GM19193 (cell line): ENCODE measurements around the gene ATP23.

Source experiments
- POLR2A ChIP-seq: IDR thresholded peaks from 4 replicates; pipeline ENCODE4 v1.6.1; 2011; ENCODE audit not compliant: insufficient read depth, insufficient read length; ENCODE audit errors: extremely low read depth

ATP23 gene

DNA sequence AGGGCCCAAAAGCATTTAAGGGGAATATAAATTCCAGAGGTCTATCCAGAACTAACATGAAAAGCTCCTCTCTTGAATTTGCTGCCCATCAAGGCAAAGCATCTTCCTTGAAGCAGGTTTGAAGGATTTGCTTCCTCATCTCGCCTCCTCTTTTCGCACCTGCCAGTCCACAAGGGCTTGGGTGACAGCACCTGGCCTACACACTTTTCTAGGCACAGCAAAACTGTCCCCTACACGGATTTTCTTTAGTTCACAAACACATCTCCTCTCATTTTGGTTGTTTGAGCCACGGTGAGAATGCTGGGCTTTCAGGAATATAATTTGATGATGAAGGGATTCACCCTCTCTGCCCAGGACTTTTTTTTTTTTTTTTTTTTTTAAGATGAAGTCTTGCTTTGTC lies 36.9 kb upstream of the ATP23 start:
- no peak for TF ChIP-seq POLR2A

DNA sequence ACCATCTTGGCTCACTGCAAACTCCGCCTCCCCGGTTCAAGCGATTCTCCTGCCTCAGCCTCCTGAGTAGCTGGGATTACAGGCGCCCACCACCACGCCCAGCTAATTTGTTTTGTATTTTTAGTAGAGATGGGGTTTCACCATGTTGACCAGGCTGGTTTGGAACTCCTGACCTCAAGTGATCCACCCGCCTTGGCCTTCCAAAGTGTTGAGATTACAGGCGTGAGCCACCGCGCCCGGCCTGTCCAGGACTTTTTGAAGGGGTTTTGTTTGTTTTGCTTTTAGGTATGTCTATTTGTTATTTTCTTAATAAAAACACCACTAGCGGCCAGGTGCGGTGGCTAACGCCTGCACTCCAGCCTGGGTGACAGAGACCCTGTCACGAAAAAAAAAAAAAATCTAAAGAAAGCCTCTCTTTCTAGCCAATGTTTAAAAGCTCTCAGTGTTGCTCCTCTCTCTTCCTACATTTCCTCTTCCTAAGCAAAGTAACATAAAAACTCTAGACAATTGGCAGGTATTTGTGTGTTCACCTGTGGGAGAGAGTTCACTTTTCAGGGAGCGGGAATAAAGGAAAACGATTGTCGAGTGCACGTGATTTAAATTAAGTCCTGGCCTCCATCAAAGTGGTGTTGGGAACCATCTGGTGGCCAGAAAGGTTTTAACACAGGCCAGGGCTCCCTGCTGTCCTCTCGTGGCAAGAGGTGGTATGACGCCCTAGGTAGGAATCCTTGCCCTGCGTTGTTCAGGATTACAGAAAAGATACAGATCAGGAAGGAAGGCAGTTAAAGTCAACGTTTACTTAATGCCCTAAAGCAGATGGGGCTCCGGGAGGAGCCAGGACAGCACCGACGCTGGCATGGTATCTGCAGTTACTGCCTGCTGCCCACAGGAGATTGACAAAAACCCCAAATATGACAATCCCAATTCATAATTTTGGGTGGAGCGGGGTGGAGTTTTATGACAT lies 36.2 kb upstream of the ATP23 start:
- TF ChIP-seq POLR2A: no peak

DNA sequence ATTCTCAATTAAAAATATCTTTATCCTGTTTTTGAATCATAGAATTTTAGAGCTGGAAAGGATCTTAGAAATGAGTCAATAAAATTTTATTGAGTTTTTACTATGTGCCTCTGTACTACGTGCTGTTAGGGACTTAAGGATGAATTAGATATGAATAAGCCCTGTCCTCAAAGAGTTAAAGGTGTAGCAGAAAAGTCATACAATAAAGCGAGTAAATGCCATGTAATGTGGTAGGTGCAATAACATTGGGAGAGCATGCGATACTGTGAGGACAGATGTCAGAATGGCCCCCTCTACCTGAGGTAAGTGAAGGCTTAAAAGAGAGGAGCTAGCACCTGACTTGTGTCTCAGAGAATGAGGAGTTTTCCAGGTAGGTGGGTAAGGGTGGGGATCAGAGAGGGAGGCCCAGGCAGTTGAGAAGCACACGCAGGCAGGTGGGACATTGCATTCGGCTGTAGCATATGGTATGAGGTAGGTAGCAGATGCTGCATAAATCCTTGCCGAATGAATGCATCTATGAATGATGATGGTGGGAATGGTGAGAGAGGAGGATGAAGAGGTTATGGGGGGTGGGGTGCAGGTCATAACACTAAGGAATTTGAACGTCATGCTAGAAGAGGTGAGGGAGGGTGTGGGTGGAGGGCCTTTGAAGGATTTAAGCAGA lies 35.4 kb upstream of the ATP23 start:
- TF ChIP-seq POLR2A: no peak

DNA sequence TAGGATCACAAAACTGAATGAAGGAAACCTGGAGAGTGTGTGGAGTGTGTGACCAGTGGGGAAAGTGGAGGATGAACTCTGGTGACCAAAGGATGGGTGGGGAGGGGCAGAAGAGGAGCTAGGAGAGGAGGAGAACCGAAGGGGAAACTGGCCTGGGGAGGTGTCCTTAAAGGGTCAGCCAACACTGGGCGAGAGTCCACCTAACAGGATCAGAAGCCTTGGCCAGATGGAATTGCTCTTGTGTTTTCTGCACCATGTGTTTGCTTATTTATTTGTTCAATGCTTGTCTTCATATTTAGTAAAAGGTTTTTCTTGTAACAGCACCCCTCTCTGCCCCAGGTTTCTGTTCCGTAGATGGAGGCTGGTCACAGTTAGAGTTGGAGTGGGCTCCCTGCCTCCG lies 34.5 kb upstream of the ATP23 start:
- no peak for TF ChIP-seq POLR2A

- TF ChIP-seq POLR2A: no peak
Measured at GRCh38 chr12:57907281-57907680, 34.1 kb upstream of the ATP23 start.

GRCh38 chr12:57908511-57908910 lies 32.9 kb upstream of the ATP23 start:
- no peak for TF ChIP-seq POLR2A

DNA sequence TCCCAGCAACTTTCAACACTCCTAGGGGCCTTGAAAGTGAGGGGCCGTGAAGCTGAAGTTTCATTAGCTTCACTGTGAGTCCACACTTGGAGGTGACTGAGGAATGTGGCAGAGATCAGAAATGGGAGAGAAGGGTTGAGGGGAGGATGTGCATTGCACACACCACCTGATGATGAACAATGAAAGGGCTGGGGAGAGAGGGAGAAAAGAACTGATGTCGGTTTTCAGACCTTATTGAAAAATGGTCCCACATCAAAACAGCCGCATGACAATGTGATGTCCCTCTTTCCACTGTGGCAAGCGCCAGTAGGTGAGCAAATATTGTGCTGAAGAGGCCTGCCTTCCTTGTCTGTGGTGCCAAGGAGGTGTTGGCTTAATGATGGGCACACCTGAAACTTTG lies 32.3 kb upstream of the ATP23 start:
- TF ChIP-seq POLR2A: no peak

GRCh38 chr12:57909611-57910010 lies 31.8 kb upstream of the ATP23 start:
- no peak for TF ChIP-seq POLR2A

DNA sequence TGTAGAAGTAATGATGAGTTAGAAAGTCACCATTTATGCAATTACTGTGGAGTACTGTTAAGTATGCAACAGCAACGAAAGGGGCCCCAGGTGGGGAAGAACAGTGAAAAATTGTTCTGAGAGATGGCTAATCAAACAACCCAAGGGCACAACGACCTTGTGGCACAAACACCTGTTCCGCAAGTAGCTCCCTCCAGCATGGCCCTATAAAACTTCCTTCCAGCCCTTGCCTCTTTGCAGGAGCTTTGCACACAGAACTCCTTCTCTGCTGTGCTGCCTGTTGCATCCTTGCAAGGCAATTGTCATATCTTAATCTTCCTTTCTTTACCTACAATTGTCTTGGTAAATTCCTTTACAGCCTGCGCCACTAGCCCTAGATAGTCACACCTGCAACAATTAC lies 23.2 kb upstream of the ATP23 start:
- TF ChIP-seq POLR2A: no peak

- no peak for TF ChIP-seq POLR2A
Measured at GRCh38 chr12:57927086-57927485, 14.3 kb upstream of the ATP23 start.

DNA sequence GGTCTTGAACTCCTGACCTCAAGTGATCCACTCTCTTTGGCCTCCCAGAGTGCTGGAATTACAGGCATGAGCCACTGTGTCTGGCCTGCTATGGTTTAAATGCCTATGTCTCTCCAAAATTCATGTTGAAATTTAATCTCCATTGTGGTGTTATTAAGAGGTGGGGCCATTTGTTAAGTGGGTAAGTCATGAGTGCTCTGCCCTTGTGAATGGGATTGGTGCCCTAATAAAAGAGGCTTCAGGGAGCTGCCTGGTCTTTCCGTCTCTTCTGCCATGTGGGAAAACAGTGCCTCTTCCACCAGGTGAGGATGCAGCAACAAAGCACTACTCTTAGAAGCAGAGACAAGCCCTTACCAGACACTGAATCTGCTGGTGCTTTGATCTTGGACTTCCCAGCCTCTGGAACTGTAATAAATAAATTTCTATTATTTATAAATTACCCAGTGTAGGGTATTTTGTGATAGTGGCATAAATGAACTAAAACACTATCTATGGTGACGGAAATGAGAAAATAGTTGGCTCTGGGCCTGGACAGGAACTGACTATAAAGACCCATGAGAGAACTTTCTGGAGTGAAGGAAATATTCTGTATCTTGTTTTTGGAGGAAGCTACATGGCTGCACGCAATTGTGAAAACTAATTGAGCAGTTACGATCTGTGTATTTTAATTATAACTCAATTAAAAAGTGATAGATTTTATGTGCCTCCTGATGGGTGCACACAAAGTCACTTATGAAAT lies 12.1 kb upstream of the ATP23 start:
- TF ChIP-seq POLR2A: no peak

GRCh38 chr12:57934819-57935218 lies 6.5 kb upstream of the ATP23 start:
- no peak for TF ChIP-seq POLR2A

DNA sequence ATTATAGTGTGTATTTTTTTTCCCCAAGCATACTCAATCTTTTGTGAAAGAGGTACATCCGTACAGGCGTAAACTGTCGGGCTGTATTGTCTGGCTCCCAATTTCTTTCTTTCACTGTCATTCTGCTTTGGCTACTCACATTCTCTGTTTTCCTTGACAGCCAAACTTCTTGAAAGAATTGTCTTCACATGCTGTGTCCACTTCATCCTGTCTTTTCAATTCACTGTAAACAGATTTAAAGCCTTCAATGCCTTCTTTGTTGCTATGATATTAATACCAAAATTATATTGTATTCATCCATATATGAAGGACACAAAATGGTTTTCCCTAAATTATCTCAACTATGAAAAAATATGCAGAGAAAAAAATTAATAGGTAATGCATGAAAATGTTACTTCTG lies 6.0 kb upstream of the ATP23 start:
- TF ChIP-seq POLR2A: no peak

GRCh38 chr12:57935839-57936512 lies 5.4 kb upstream of the ATP23 start:
- peak; percentile 92 for TF ChIP-seq POLR2A

DNA sequence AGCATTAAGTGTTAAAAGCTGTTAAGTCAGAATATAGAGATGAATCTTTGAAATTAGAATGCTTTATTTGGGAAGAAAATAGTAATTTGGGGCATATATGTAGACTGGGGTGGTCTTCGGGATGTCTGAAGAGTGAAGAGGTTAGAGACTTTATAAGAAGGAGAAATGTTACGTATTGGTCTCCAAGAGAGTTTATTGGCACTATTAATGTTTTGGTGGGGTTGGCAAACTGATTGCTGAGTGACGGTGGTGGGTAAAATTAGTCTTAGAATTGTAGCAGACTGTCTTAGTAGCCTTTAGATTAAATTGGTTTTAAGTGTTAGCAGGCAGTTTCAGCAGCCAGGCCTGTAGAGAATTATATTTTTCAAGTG lies 4.9 kb upstream of the ATP23 start:
- no peak for TF ChIP-seq POLR2A
